ENCODE data around the gene SLC4A5. TPM values are rescaled to one million over a fixed set of nuclear protein-coding genes. Genes with fewer than 3 reads are reported as not detected.

Gene SLC4A5
- total RNA-seq, 5 donors from 2014 or later (not counting 1 experiment from before 2014, with no cell fraction given): 10.1 to 19.3 (median 14.6) TPM

GRCh38 chr2:74205113-74205512, 138.1 kb downstream of the SLC4A5 start:
- H3K27ac ChIP-seq (ENCODE audit: low read length): peak overlapping the region; percentile 89
- no peaks in the 10 kb centered on the region for H3K27me3 ChIP-seq (replicated peaks in 1 of 2; ENCODE audit: control insufficient read depth in 2 of 2, extremely low read depth in 1 of 2, insufficient read depth in 2 of 2, low read length in 1 of 2)
- peak overlapping the region; percentile 95 to 97 for H3K27ac Mint-ChIP-seq
- POLR2A ChIA-PET: interaction anchor here in 1 of 2 donors (0.5 kb wide), 1 partner anchor 24 kb away, joined by 4 read pairs; no protein-coding TSS in a partner anchor
- H3K36me3 Mint-ChIP-seq: peaks cover 16% of the 10 kb centered on the region
- H3K9me3 ChIP-seq: no peaks in the 10 kb centered on the region
- ATAC-seq (replicated peaks in 1 of 4) (no peak), DNase-seq (no peak)
- no peaks in the 10 kb centered on the region for H3K27me3 Mint-ChIP-seq
- no peak overlapping the region for H3K4me3 ChIP-seq (ENCODE audit: control insufficient read depth in 1 of 2, extremely low read depth in 1 of 2, low read length in 1 of 2)
- H3K4me1 Mint-ChIP-seq: peaks cover 41 to 57% (median 56%) of the 10 kb centered on the region in 3 donors
- WGBS (ENCODE audit: insufficient coverage): no CpG with 5 or more reads among the region's 5 CpGs
- peak overlapping the region; percentile 72 to 73 (median 72) for H3K4me3 Mint-ChIP-seq
- CTCF ChIA-PET: interaction anchor here (0.6 to 2.7 kb wide), 4 partner anchors 21 to 187 kb away, joined by 3 to 19 read pairs (median 4); partner anchors contain the start of gene MOB1A (in 1 of the 2)
- peaks cover 12 to 31% of the 10 kb centered on the region in 2 experiments for H3K4me1 ChIP-seq (ENCODE audit: control insufficient read depth in 1 of 2, extremely low read depth in 1 of 2, insufficient read depth in 2 of 2, low read length in 2 of 2)
- H3K9me3 Mint-ChIP-seq: no peaks in the 10 kb centered on the region
- H3K36me3 ChIP-seq (ENCODE audit: control insufficient read depth in 2 of 2, extremely low read depth in 1 of 2, insufficient read depth in 1 of 2, low read length in 1 of 2): peaks cover 3 to 15% of the 10 kb centered on the region in 2 donors

DNA sequence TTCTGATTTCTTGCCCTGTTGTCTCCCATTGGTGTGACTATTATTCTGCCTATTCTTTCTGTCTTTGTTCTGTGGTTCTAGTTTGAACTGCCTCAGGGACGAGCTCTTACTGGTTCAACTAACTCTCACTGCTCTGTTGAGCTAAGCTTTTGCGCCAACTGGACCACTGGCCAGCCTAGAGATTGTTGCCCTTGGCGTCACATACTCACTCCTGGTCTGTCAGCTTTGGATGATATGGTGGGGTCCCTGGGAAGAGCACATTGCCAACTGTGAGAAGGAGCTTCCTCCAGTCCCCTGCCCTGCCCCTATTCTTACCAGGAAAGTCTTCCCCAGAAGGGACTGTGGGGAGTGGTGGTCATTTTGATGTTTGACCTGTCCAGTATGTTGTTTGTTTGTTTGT, 138.8 kb downstream of the SLC4A5 start:
- Mint-ChIP-seq H3K27me3 (no peaks in the 10 kb centered on the region), H3K4me1 (peaks cover 48 to 64% (median 60%) of the 10 kb centered on the region in 3 donors), H3K4me3 (peak overlapping the region in 1 of 3 donors; percentile 73), H3K27ac (peak overlapping the region; percentile 34 to 97), H3K36me3 (peaks cover 11% of the 10 kb centered on the region), H3K9me3 (no peaks in the 10 kb centered on the region)
- no peaks in the 10 kb centered on the region for H3K9me3 ChIP-seq
- ChIA-PET POLR2A (interaction anchor here (0.5 to 0.9 kb wide), 2 partner anchors 14 to 25 kb away, joined by 4 read pairs; no protein-coding TSS in a partner anchor), CTCF (no interaction called here)
- no peak overlapping the region for H3K4me3 ChIP-seq (ENCODE audit: control insufficient read depth in 1 of 2, extremely low read depth in 1 of 2, low read length in 1 of 2)
- H3K27me3 ChIP-seq (replicated peaks in 1 of 2; ENCODE audit: control insufficient read depth in 2 of 2, extremely low read depth in 1 of 2, insufficient read depth in 2 of 2, low read length in 1 of 2): no peaks in the 10 kb centered on the region
- no peak for DNase-seq
- H3K27ac ChIP-seq (ENCODE audit: low read length): no peak overlapping the region
- ATAC-seq (replicated peaks in 1 of 4): no peak
- H3K36me3 ChIP-seq (ENCODE audit: control insufficient read depth in 2 of 2, extremely low read depth in 1 of 2, insufficient read depth in 1 of 2, low read length in 1 of 2): peaks cover 3 to 9% of the 10 kb centered on the region in 2 donors
- WGBS (ENCODE audit: insufficient coverage): no CpG with 5 or more reads among the region's 3 CpGs
- peaks cover 18 to 38% of the 10 kb centered on the region in 2 experiments for H3K4me1 ChIP-seq (ENCODE audit: control insufficient read depth in 1 of 2, extremely low read depth in 1 of 2, insufficient read depth in 2 of 2, low read length in 2 of 2)

- H3K36me3 Mint-ChIP-seq: no peaks in the 10 kb centered on the region
Measured at GRCh38 chr2:74201596-74201995, 141.6 kb downstream of the SLC4A5 start.

DNA sequence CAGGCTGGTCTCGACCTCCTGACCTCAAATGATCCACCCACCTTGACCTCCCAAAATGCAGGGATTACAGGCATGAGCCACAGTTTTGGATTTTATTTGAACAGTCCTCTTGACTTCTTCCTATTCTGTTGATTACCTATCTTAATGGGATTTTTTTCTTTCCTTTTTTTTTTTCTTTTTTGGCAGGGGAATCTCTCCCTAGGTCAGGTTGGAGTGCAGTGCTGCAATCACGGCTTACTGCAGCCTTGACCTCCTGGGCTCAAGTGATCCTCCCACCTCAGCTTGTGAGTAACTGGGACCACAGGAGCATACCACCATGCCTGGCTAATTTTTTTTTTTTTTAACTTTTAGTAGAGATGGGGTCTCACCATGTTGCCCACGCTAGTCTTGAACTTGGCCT, 142.0 kb downstream of the SLC4A5 start:
- Mint-ChIP-seq H3K27me3 (no peaks in the 10 kb centered on the region), H3K4me3 (peak overlapping the region in 1 of 3 donors; percentile 21), H3K27ac (peak overlapping the region in 1 of 2 donors; percentile 78), H3K36me3 (no peaks in the 10 kb centered on the region), H3K9me3 (no peaks in the 10 kb centered on the region), H3K4me1 (peaks cover 51 to 56% (median 54%) of the 10 kb centered on the region in 3 donors)
- H3K9me3 ChIP-seq: no peaks in the 10 kb centered on the region
- no peak overlapping the region for H3K4me3 ChIP-seq (ENCODE audit: control insufficient read depth in 1 of 2, extremely low read depth in 1 of 2, low read length in 1 of 2)
- H3K27ac ChIP-seq (ENCODE audit: low read length): no peak overlapping the region
- no peaks in the 10 kb centered on the region for H3K36me3 ChIP-seq (ENCODE audit: control insufficient read depth in 2 of 2, extremely low read depth in 1 of 2, insufficient read depth in 1 of 2, low read length in 1 of 2)
- H3K27me3 ChIP-seq (replicated peaks in 1 of 2; ENCODE audit: control insufficient read depth in 2 of 2, extremely low read depth in 1 of 2, insufficient read depth in 2 of 2, low read length in 1 of 2): no peaks in the 10 kb centered on the region
- ChIA-PET CTCF (interaction anchor here in 1 of 2 donors (0.7 kb wide), 1 partner anchor 334 kb away, joined by 3 read pairs; no protein-coding TSS in a partner anchor), POLR2A (interaction anchor here (0.6 kb wide), 2 partner anchors 630 to 1376 kb away, joined by 3 to 5 read pairs; no protein-coding TSS in a partner anchor)
- DNase-seq: no peak
- H3K4me1 ChIP-seq (ENCODE audit: control insufficient read depth in 1 of 2, extremely low read depth in 1 of 2, insufficient read depth in 2 of 2, low read length in 2 of 2): peaks cover 19 to 36% of the 10 kb centered on the region in 2 experiments
- WGBS (ENCODE audit: insufficient coverage): no CpG with 5 or more reads among the region's 3 CpGs
- ATAC-seq (replicated peaks in 1 of 4): no peak

More at GRCh38 chr2:74201596-74201995, 141.6 kb downstream of the SLC4A5 start:
- Histone ChIP-seq H3K4me1 (ENCODE audit: control insufficient read depth in 1 of 2, extremely low read depth in 1 of 2, insufficient read depth in 2 of 2, low read length in 2 of 2) (peaks cover 23 to 40% of the 10 kb centered on the region in 2 experiments), H3K27me3 (replicated peaks in 1 of 2; ENCODE audit: control insufficient read depth in 2 of 2, extremely low read depth in 1 of 2, insufficient read depth in 2 of 2, low read length in 1 of 2) (no peaks in the 10 kb centered on the region), H3K36me3 (ENCODE audit: control insufficient read depth in 2 of 2, extremely low read depth in 1 of 2, insufficient read depth in 1 of 2, low read length in 1 of 2) (no peaks in the 10 kb centered on the region), H3K27ac (ENCODE audit: low read length) (no peak overlapping the region), H3K4me3 (ENCODE audit: control insufficient read depth in 1 of 2, extremely low read depth in 1 of 2, low read length in 1 of 2) (no peak overlapping the region), H3K9me3 (no peaks in the 10 kb centered on the region)
- no peak for ATAC-seq (replicated peaks in 1 of 4)
- Mint-ChIP-seq H3K9me3 (no peaks in the 10 kb centered on the region), H3K4me1 (peaks cover 55 to 60% (median 58%) of the 10 kb centered on the region in 3 donors), H3K27ac (peak overlapping the region in 1 of 2 donors; percentile 78), H3K4me3 (no peak overlapping the region), H3K27me3 (no peaks in the 10 kb centered on the region)
- no peak for DNase-seq
- CTCF ChIA-PET: interaction anchor here in 1 of 2 donors (0.7 kb wide), 1 partner anchor 333 kb away, joined by 3 read pairs; no protein-coding TSS in a partner anchor
- POLR2A ChIA-PET: interaction anchor here in 1 of 2 donors (0.6 kb wide), 1 partner anchor 629 kb away, joined by 3 read pairs; no protein-coding TSS in a partner anchor
- WGBS (ENCODE audit: insufficient coverage): no CpG with 5 or more reads among the region's 1 CpG

- H3K4me3 ChIP-seq (ENCODE audit: control insufficient read depth in 1 of 2, extremely low read depth in 1 of 2, low read length in 1 of 2): peak overlapping the region; percentile 69 to 72
- Mint-ChIP-seq H3K27me3 (no peaks in the 10 kb centered on the region), H3K4me1 (peaks cover 38 to 43% (median 41%) of the 10 kb centered on the region in 3 donors), H3K36me3 (no peaks in the 10 kb centered on the region), H3K27ac (peak overlapping the region; percentile 100), H3K9me3 (no peaks in the 10 kb centered on the region), H3K4me3 (peak overlapping the region; percentile 92 to 99 (median 94))
- no peaks in the 10 kb centered on the region for H3K9me3 ChIP-seq
- H3K27ac ChIP-seq (ENCODE audit: low read length): peak overlapping the region; percentile 85
- H3K4me1 ChIP-seq (ENCODE audit: control insufficient read depth in 1 of 2, extremely low read depth in 1 of 2, insufficient read depth in 2 of 2, low read length in 2 of 2): peaks cover 10 to 23% of the 10 kb centered on the region in 2 experiments
- WGBS (ENCODE audit: insufficient coverage): 30% methylated on average over 3 of the region's 8 CpGs
- ChIA-PET CTCF (interaction anchor here (0.5 to 3.7 kb wide), 8 partner anchors 8 to 384 kb away, joined by 3 to 27 read pairs (median 4); partner anchors contain the start of gene MOB1A (in 1 of the 2)), POLR2A (interaction anchor here (0.7 to 1.0 kb wide), 5 partner anchors 259 to 585 kb away, joined by 4 to 7 read pairs (median 4); partner anchors contain the start of gene WBP1 (in 1 of the 2))
- H3K27me3 ChIP-seq (replicated peaks in 1 of 2; ENCODE audit: control insufficient read depth in 2 of 2, extremely low read depth in 1 of 2, insufficient read depth in 2 of 2, low read length in 1 of 2): peaks cover 0 to 5% of the 10 kb centered on the region in 2 experiments
- no peaks in the 10 kb centered on the region for H3K36me3 ChIP-seq (ENCODE audit: control insufficient read depth in 2 of 2, extremely low read depth in 1 of 2, insufficient read depth in 1 of 2, low read length in 1 of 2)
- no peak for ATAC-seq (replicated peaks in 1 of 4)
- peak in 1 of 35 experiments; percentile 26 for DNase-seq
Measured at GRCh38 chr2:74199871-74200305, 143.3 kb downstream of the SLC4A5 start.

- H3K4me3 ChIP-seq (ENCODE audit: control insufficient read depth in 1 of 2, extremely low read depth in 1 of 2, low read length in 1 of 2): peak overlapping the region; percentile 69 to 72
- Mint-ChIP-seq H3K4me3 (peak overlapping the region; percentile 92 to 99 (median 94)), H3K4me1 (peaks cover 35 to 37% (median 37%) of the 10 kb centered on the region in 3 donors), H3K9me3 (no peaks in the 10 kb centered on the region), H3K27ac (peak overlapping the region; percentile 100), H3K27me3 (no peaks in the 10 kb centered on the region), H3K36me3 (no peaks in the 10 kb centered on the region)
- CTCF ChIA-PET: interaction anchor here (0.5 to 3.7 kb wide), 9 partner anchors 8 to 384 kb away, joined by 3 to 27 read pairs (median 4); partner anchors contain the start of gene MOB1A (in 1 of the 2)
- H3K27ac ChIP-seq (ENCODE audit: low read length): peak overlapping the region; percentile 85
- H3K36me3 ChIP-seq (ENCODE audit: control insufficient read depth in 2 of 2, extremely low read depth in 1 of 2, insufficient read depth in 1 of 2, low read length in 1 of 2): no peaks in the 10 kb centered on the region
- DNase-seq: peak in 3 of 35 experiments; percentile 5 to 15 (median 7)
- H3K4me1 ChIP-seq (ENCODE audit: control insufficient read depth in 1 of 2, extremely low read depth in 1 of 2, insufficient read depth in 2 of 2, low read length in 2 of 2): peaks cover 10 to 21% of the 10 kb centered on the region in 2 experiments
- WGBS (ENCODE audit: insufficient coverage): 3% methylated on average over 4 of the region's 20 CpGs
- peak in 3 of 4 experiments; percentile 1 to 2 (median 1) for ATAC-seq (replicated peaks in 1 of 4)
- H3K9me3 ChIP-seq: no peaks in the 10 kb centered on the region
- peaks cover 0 to 5% of the 10 kb centered on the region in 2 experiments for H3K27me3 ChIP-seq (replicated peaks in 1 of 2; ENCODE audit: control insufficient read depth in 2 of 2, extremely low read depth in 1 of 2, insufficient read depth in 2 of 2, low read length in 1 of 2)
- POLR2A ChIA-PET: interaction anchor here (0.6 to 1.0 kb wide), 7 partner anchors 12 to 584 kb away, joined by 3 to 7 read pairs (median 4); partner anchors contain the start of genes MOB1A (in 1 of the 2) and WBP1 (in 1 of the 2)
Measured at GRCh38 chr2:74199275-74199701, 143.9 kb downstream of the SLC4A5 start.

Data from T-cell (primary cell).